Mucosa of descending colon (tissue), 3 donors: ENCODE data around the gene RAMP1. TPM values are rescaled to one million over a fixed set of nuclear protein-coding genes. Genes with fewer than 3 reads are reported as not detected.

ENCODE experiments used
- ATAC-seq: fragments of 200-7000 bp; cut with Tn5 transposase; one replicate; pipeline ENCODE4 v1.9.1; 2020; ENCODE audit warnings: mild to moderate bottlenecking, moderate library complexity
- DNase-seq, 3 donors: peaks; one replicate each; pipeline ENCODE4 v3.0.0-alpha.2; 2020
- H3K36me3 ChIP-seq: fragments of 200-600 bp; one replicate; pipeline ENCODE4 v1.8.0; 2021; ENCODE audit warnings: low read depth, mild to moderate bottlenecking
- H3K4me1 ChIP-seq: fragments of 200-600 bp; one replicate; pipeline ENCODE4 v1.8.0; 2021; ENCODE audit warnings: low read depth, mild to moderate bottlenecking
- H3K4me3 ChIP-seq: fragments of 200-600 bp; one replicate; pipeline ENCODE4 v1.8.0; 2021; ENCODE audit warnings: mild to moderate bottlenecking
- H3K9me3 ChIP-seq: fragments of 200-600 bp; one replicate; pipeline ENCODE4 v1.8.0; 2021; ENCODE audit warnings: mild to moderate bottlenecking
- intact Hi-C, 2 donors: fragments of 100-400 bp; cut with DNase I in 1 of 2; cut with micrococcal nuclease in 1 of 2; formaldehyde crosslinking; loops; one replicate each; pipeline versions ENCODE4 v1.11.0 to v1.11.1; 2022; cut with DNase I, micrococcal nuclease
- total RNA-seq, 3 donors: library from RNA; stranded (reverse); fragmentation: NEBNext Ultra II Directional in 2 of 3; extraction: Animal tissue kit (Norgen Biotek cat#: 25700) in 2 of 3; gene quantifications; one replicate each; pipeline versions ENCODE4 v1.2.1 to v1.2.4, GENCODE V29; 2021 to 2023
- TF ChIP-seq, protein P1 (sequence below): fragments of 200-600 bp; IDR thresholded peaks from one replicate; pipeline ENCODE4 v1.8.0; 2022; ENCODE audit warnings: antibody characterized with exemption, mild to moderate bottlenecking
- donor health status: DM: no; HTN: no; CAD: no; lungs with moderate emphysema.
- donor health status: DM: no; HTN: no; CAD: no.
- donor health status: DM: no; HTN: yes; CAD: no.

Gene RAMP1
- total RNA-seq, 3 donors from 2014 or later: 4.9 to 154 (median 10.9) TPM

GRCh38 chr2:237900891-237901831 lies 41.7 kb downstream of the RAMP1 start:
- Histone ChIP-seq H3K4me3 (no peak overlapping the region), H3K9me3 (no peaks in the 10 kb centered on the region), H3K4me1 (peaks cover 11% of the 10 kb centered on the region), H3K36me3 (no peaks in the 10 kb centered on the region)
- ATAC-seq (no peak), DNase-seq (peak in 1 of 3 donors; percentile 43)
- intact Hi-C loops: no loop called here
- TF ChIP-seq, protein P1, sequence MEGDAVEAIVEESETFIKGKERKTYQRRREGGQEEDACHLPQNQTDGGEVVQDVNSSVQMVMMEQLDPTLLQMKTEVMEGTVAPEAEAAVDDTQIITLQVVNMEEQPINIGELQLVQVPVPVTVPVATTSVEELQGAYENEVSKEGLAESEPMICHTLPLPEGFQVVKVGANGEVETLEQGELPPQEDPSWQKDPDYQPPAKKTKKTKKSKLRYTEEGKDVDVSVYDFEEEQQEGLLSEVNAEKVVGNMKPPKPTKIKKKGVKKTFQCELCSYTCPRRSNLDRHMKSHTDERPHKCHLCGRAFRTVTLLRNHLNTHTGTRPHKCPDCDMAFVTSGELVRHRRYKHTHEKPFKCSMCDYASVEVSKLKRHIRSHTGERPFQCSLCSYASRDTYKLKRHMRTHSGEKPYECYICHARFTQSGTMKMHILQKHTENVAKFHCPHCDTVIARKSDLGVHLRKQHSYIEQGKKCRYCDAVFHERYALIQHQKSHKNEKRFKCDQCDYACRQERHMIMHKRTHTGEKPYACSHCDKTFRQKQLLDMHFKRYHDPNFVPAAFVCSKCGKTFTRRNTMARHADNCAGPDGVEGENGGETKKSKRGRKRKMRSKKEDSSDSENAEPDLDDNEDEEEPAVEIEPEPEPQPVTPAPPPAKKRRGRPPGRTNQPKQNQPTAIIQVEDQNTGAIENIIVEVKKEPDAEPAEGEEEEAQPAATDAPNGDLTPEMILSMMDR: no peak

DNA sequence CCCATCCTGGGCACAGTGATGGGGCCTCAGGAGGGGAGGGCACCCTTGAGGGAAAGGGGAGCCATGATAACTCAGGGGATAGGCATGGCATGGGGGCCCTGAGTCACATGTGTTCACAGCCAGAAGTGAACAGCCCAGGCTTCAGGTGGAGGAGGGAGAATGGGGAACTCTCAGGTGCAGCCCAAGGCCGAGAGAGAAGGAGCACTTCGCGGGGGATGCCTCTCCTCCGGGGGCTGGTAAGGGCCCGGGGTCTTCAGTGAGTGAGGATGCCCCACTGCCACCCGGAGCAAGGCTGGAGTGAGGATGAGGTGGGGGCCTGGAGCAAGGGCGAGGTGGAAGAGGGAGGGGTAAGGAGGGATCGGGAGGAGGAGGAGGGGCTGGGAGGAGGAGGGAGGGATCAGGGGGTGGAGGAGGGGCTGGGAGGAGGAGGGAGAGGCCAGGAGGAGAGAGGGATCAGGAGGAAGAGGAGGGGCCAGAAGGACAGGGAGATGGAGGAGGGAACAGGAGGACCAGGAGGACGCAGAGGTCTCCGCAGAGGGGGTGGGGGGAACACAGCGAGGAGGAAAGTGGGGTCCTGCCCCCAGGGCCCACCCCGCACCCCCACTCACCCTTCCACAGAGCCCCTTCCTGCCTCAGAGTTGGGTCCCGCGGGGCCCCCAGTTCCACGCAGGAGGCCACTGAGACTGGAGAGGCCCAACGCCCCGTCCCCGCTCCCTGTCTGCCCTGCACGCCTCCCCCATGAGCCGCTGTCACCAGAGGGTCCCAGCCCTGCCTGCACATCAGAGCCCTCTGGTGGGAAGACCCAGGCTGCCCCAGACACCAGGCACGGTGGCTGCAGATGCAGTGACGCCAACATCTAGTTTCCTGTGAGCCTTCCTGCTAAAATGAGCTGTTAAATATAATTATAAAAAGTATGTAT lies 42.8 kb downstream of the RAMP1 start:
- H3K9me3 ChIP-seq: no peaks in the 10 kb centered on the region
- intact Hi-C loops: no loop called here
- H3K36me3 ChIP-seq: no peaks in the 10 kb centered on the region
- DNase-seq (peak in 1 of 3 donors; percentile 33), ATAC-seq (no peak)
- H3K4me1 ChIP-seq: peaks cover 11% of the 10 kb centered on the region
- no peak overlapping the region for H3K4me3 ChIP-seq
- TF ChIP-seq, protein P1: no peak

- Histone ChIP-seq H3K36me3 (no peaks in the 10 kb centered on the region), H3K4me1 (no peaks in the 10 kb centered on the region), H3K9me3 (peaks cover 4% of the 10 kb centered on the region), H3K4me3 (no peak overlapping the region)
- peak; percentile 18 for ATAC-seq
- DNase-seq: peak in 1 of 3 donors; percentile 22
- TF ChIP-seq, protein P1: no peak
- intact Hi-C loops: no loop called here
These were observed 45.6 kb downstream of the RAMP1 start for GRCh38 chr2:237904831-237905599.

- H3K4me3 ChIP-seq: no peak overlapping the region
- H3K4me1 ChIP-seq: no peaks in the 10 kb centered on the region
- ATAC-seq: no peak
- TF ChIP-seq, protein P1: no peak
- intact Hi-C loops: no loop called here
- no peak for DNase-seq
- peaks cover 4% of the 10 kb centered on the region for H3K9me3 ChIP-seq
- H3K36me3 ChIP-seq: no peaks in the 10 kb centered on the region
These were observed 47.7 kb downstream of the RAMP1 start for GRCh38 chr2:237907144-237907543.
